ENCODE data around the gene ELAVL2.
A peak's percentile ranks its signal among the peaks of the same experiment; 100 is the strongest.

ELAVL2 gene

GRCh38 chr9:23826120-23826629 lies at the start of gene ELAVL2:
ELAVL2 (minus strand) TSS chr9:23826240; CDS start chr9:23762234, 64,006 bp downstream.
- DNase-seq: peak; percentile 99

- DNase-seq: no peak
Measured at GRCh38 chr9:23858234-23858633, 32.2 kb upstream of the ELAVL2 start.

GRCh38 chr9:23855873-23856604 lies 30.0 kb upstream of the ELAVL2 start:
- DNase-seq: no peak

GRCh38 chr9:23850690-23851629 lies 24.9 kb upstream of the ELAVL2 start:
- peak; percentile 85 for DNase-seq

GRCh38 chr9:23850242-23850689 lies 24.2 kb upstream of the ELAVL2 start:
- DNase-seq: peak; percentile 87

- peak; percentile 72 for DNase-seq
Measured at GRCh38 chr9:23849379-23850035, 23.5 kb upstream of the ELAVL2 start.

- no peak for DNase-seq
Measured at GRCh38 chr9:23842565-23843129, 16.6 kb upstream of the ELAVL2 start.

- DNase-seq: no peak
Measured at GRCh38 chr9:23841304-23841703, 15.3 kb upstream of the ELAVL2 start.

GRCh38 chr9:23837038-23837437 lies 11.0 kb upstream of the ELAVL2 start:
- no peak for DNase-seq

- DNase-seq: peak; percentile 69
Measured at GRCh38 chr9:23830929-23831730, 5.1 kb upstream of the ELAVL2 start.

- DNase-seq: no peak
Measured at GRCh38 chr9:23830476-23830805, 4.4 kb upstream of the ELAVL2 start.

- peak; percentile 85 for DNase-seq
Measured at GRCh38 chr9:23829580-23830475, 3.8 kb upstream of the ELAVL2 start.

- DNase-seq: no peak
Measured at GRCh38 chr9:23825700-23826099, 340 bp downstream of the ELAVL2 start.

GRCh38 chr9:23824830-23825591 lies 1.0 kb downstream of the ELAVL2 start:
- DNase-seq: peak; percentile 93

- peak; percentile 65 for DNase-seq
Measured at GRCh38 chr9:23823986-23824829, 1.8 kb downstream of the ELAVL2 start.

- no peak for DNase-seq
Measured at GRCh38 chr9:23823269-23823668, 2.8 kb downstream of the ELAVL2 start.

GRCh38 chr9:23822261-23823169 lies 3.5 kb downstream of the ELAVL2 start:
- DNase-seq: peak; percentile 63
